Hair follicular keratinocyte (primary cell): ENCODE measurements around the gene FRS3. TPM values are rescaled to one million over a fixed set of nuclear protein-coding genes. Genes with fewer than 3 reads are reported as not detected.

Experiments
- total RNA-seq: library from RNA; depleted of rRNA; stranded (reverse); fragments of >200 nt; gene quantifications from 2 replicates; pipeline ENCODE4 v1.2.3, GENCODE V29; 2015

The FRS3 gene
- 1.6 and 5.5 TPM in 2 replicates for total RNA-seq

GRCh38 chr6:41779788-41780550, at the start of gene FRS3:
TSS of gene FRS3 (minus strand) at chr6:41779900. CDS start at chr6:41776987, 2,913 bp downstream.

GRCh38 chr6:41787219-41787917, 7.7 kb upstream of the FRS3 start, which contains the start of gene TOMM6:
TSS of gene TOMM6 (plus strand) at chr6:41787694. CDS start at chr6:41787698, 4 bp downstream.

GRCh38 chr6:41780551-41781365, 1.1 kb upstream of the FRS3 start, which contains the start of gene PRICKLE4:
TSS of gene PRICKLE4 (plus strand) at chr6:41780782. CDS start at chr6:41783474, 2,692 bp downstream.

GRCh38 chr6:41747256-41748101, 32.2 kb downstream of the FRS3 start, which contains the start of gene PGC:
TSS of gene PGC (minus strand) at chr6:41747397. CDS start at chr6:41747334, 63 bp downstream.

GRCh38 chr6:41735427-41736185, 44.1 kb downstream of the FRS3 start, which contains the start of gene TFEB:
TSS of gene TFEB (minus strand) at chr6:41735608. CDS start at chr6:41691213, 44,395 bp downstream.

Other genes with a start within 250 kb of the FRS3 start
- gene FOXP4, start 233.5 kb downstream of the FRS3 start, total RNA-seq = 3.4 and 5.9 TPM in 2 replicates
- 415 and 464 TPM in 2 replicates for gene MDFI, start 141.4 kb downstream of the FRS3 start, total RNA-seq
- 8.0 and 15.1 TPM in 2 replicates for gene TFEB, start 44.3 kb downstream of the FRS3 start, total RNA-seq
- gene PGC, start 32.5 kb downstream of the FRS3 start, total RNA-seq = not detected in 2 replicates
- gene PRICKLE4, start 882 bp upstream of the FRS3 start, total RNA-seq = 1.3 and 1.4 TPM in 2 replicates
- 127 and 308 TPM in 2 replicates for gene TOMM6, start 7.8 kb upstream of the FRS3 start, total RNA-seq
- 0.30 and 0.70 TPM in 2 replicates for gene USP49, start 115.5 kb upstream of the FRS3 start, total RNA-seq
- gene MED20, start 141.2 kb upstream of the FRS3 start, total RNA-seq = 16.5 TPM in 2 replicates
- gene BYSL, start 141.6 kb upstream of the FRS3 start, total RNA-seq = 9.1 and 13.4 TPM in 2 replicates
- gene CCND3, start 161.9 kb upstream of the FRS3 start, total RNA-seq = 56.8 and 66.6 TPM in 2 replicates